ENCODE results near the gene MAP3K10. TPM values are rescaled to one million over a fixed set of nuclear protein-coding genes. Genes with fewer than 3 reads are reported as not detected.

MAP3K10 gene
- total and polyA plus RNA-seq, 7 donors, result 10.7 to 35.1 (median 19.1) TPM

DNA sequence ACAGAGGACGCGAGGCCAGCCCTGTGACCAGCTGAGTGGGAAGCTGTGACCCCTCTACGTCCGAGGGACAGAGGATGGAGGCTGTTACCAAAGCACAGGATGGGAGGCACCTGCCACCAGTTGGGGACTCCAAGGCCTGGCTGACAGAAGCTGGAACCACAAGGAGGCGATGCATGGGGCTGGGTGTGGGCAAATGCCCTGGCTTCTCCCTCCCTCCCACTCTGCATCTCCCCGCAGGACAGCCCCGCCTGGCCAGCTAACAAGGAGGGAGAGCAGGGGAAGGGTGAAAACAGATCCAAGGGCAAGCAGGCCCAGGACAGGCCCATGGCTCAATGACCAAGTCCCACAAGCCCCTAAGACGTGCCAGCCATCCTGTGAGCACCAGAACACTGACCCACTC lies 65.3 kb downstream of the MAP3K10 start:
- no peaks in the 10 kb centered on the region for H3K9me3 ChIP-seq
- peaks cover 40% of the 10 kb centered on the region for H3K4me1 ChIP-seq
- peaks cover 0 to 49% of the 10 kb centered on the region in 2 donors for H3K36me3 ChIP-seq (ENCODE audit: insufficient read depth in 1 of 2, low read depth in 1 of 2)
- WGBS, 3 donors, result 68 to 91% (median 72%) methylated on average over 8 of the region's 8 CpGs
- intact Hi-C loops (cut with DNase I), result no loop called here
- no peaks in the 10 kb centered on the region for H3K27me3 ChIP-seq (ENCODE audit: insufficient read depth in 3 of 3, low read length in 2 of 3)
- ATAC-seq (peak; percentile 18 to 35 (median 26)), DNase-seq (no peak)
- no peak overlapping the region for H3K4me3 ChIP-seq
- TF ChIP-seq CTCF (IDR thresholded peaks at IDR 0.05), result no peak
- peak overlapping the region; percentile 80 for H3K27ac ChIP-seq

GRCh38 chr19:40257096-40257517 lies 65.9 kb downstream of the MAP3K10 start:
- Histone ChIP-seq H3K9me3 (no peaks in the 10 kb centered on the region), H3K4me3 (no peak overlapping the region), H3K27me3 (ENCODE audit: insufficient read depth in 3 of 3, low read length in 2 of 3) (no peaks in the 10 kb centered on the region), H3K36me3 (ENCODE audit: insufficient read depth in 1 of 2, low read depth in 1 of 2) (peaks cover 0 to 45% of the 10 kb centered on the region in 2 donors), H3K4me1 (peaks cover 38% of the 10 kb centered on the region), H3K27ac (peak overlapping the region; percentile 80)
- intact Hi-C loops (cut with DNase I), result no loop called here
- peak; percentile 80 to 93 for DNase-seq
- 21 to 65% (median 36%) methylated on average over 8 to 9 of the region's 9 CpGs for WGBS, 3 donors
- ATAC-seq, result peak; percentile 93 to 98 (median 96)
- TF ChIP-seq CTCF (IDR thresholded peaks at IDR 0.05), result no peak

- DNase-seq, result no peak
- Histone ChIP-seq H3K36me3 (ENCODE audit: insufficient read depth in 1 of 2, low read depth in 1 of 2) (peaks cover 0 to 19% of the 10 kb centered on the region in 2 donors), H3K4me1 (peaks cover 48% of the 10 kb centered on the region), H3K27me3 (ENCODE audit: insufficient read depth in 3 of 3, low read length in 2 of 3) (no peaks in the 10 kb centered on the region), H3K9me3 (no peaks in the 10 kb centered on the region), H3K27ac (peak overlapping the region; percentile 43), H3K4me3 (no peak overlapping the region)
- intact Hi-C loops (cut with DNase I), result no loop called here
- ATAC-seq, result no peak
- no peak for TF ChIP-seq CTCF (IDR thresholded peaks at IDR 0.05)
- WGBS, 3 donors, result 77 to 85% (median 79%) methylated on average over 8 of the region's 8 CpGs
These were observed 70.4 kb downstream of the MAP3K10 start for GRCh38 chr19:40261631-40262030.

DNA sequence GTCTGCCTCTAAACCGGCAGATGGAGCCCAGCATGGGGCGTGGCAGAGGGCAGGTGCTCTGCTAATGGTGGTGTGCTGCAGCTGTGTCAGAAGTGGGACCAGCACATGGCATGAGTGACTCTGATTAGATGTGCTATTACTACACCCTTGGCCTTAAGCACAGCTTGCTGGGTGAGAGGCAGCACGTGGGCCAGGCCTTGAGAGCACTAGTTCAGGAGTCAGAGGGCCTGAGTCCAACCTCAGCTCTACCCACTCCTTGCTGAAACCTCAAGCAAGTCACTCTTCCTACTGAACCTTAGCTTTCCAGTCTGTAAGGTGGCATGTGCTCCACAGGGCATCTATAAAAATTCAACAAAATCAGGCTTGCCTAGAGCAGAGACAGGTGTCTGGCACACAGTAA lies 71.2 kb downstream of the MAP3K10 start:
- Histone ChIP-seq H3K36me3 (ENCODE audit: insufficient read depth in 1 of 2, low read depth in 1 of 2) (peaks cover 0 to 17% of the 10 kb centered on the region in 2 donors), H3K9me3 (no peaks in the 10 kb centered on the region), H3K4me3 (no peak overlapping the region), H3K27me3 (ENCODE audit: insufficient read depth in 3 of 3, low read length in 2 of 3) (no peaks in the 10 kb centered on the region), H3K4me1 (peaks cover 54% of the 10 kb centered on the region), H3K27ac (peak overlapping the region; percentile 43)
- DNase-seq (no peak), ATAC-seq (no peak)
- 79 to 83% (median 81%) methylated on average over 3 of the region's 3 CpGs for WGBS, 3 donors
- no peak for TF ChIP-seq CTCF (IDR thresholded peaks at IDR 0.05)
- intact Hi-C loops (cut with DNase I), result no loop called here

Measured in psoas muscle (tissue), 8 donors.